ENCODE measurements around the gene KCNK5.

DNA sequence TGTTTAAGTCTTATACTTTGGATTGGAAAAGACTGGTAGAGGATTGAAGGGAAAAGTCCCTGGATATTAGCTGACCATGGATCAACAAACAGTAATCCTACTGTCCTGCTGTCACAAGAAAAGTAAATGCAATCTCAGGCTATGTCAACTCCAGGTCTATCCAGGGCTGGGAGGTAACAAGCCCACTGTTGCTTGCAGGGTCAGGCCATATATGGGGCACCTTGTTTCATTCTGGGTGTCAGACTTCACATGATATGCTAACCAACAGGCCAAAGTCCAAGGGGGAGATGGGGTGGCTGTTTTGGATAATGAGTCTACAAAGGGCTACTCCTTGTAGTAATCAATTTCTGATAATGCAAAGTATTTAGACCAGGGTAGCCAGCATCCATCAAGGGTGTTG, 30.7 kb downstream of the KCNK5 start:
- TF ChIP-seq POLR2A (IDR thresholded peaks at IDR 0.05; ENCODE audit: low read depth, low read length), result no peak
- TF ChIP-seq, protein P1, sequence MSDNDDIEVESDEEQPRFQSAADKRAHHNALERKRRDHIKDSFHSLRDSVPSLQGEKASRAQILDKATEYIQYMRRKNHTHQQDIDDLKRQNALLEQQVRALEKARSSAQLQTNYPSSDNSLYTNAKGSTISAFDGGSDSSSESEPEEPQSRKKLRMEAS (IDR thresholded peaks at IDR 0.05; ENCODE audit: insufficient read depth, insufficient read length), result no peak
- no peak for TF ChIP-seq POLR2AphosphoS5 (IDR thresholded peaks at IDR 0.05; ENCODE audit: insufficient read depth, low read depth, low read length)
